GM18498 (cell line): ENCODE results near the gene TMC4.
A peak's percentile ranks its signal among the peaks of the same experiment; 100 is the strongest.
"Not testable (repeated sequence)": the region's sequence is repeated elsewhere in the genome, so short reads cannot be mapped to it uniquely, and the experiment has no call there.

ENCODE experiments used
- ATAC-seq: cut with Tn5 transposase; IDR thresholded peaks from one replicate; pipeline ENCODE4 v1.9.1; 2021; ENCODE audit warnings: mild to moderate bottlenecking, moderate library complexity; ENCODE audit not compliant: unreplicated experiment

Gene TMC4

DNA sequence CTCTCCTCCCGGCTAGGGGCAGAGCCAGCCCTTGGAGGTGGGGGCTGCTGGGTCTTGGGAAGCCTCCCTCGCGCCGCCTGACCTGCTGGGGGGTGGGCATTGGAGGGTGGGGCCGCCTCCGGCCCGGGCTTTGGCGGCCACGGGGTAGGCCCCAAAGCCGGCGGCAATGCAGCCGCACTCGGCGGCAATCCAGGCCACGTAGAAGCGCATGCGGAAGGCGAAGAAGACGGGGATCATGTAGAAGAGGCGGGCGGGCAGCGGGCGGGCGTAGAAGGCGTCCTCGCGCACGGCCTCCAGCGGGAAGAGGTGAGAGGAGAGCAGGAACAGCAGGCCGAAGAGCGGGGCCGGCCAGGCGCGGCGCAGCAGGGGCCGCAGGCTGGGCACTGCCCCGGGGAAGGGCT is 7.7 kb upstream of the TMC4 start:
- ATAC-seq, result no peak

DNA sequence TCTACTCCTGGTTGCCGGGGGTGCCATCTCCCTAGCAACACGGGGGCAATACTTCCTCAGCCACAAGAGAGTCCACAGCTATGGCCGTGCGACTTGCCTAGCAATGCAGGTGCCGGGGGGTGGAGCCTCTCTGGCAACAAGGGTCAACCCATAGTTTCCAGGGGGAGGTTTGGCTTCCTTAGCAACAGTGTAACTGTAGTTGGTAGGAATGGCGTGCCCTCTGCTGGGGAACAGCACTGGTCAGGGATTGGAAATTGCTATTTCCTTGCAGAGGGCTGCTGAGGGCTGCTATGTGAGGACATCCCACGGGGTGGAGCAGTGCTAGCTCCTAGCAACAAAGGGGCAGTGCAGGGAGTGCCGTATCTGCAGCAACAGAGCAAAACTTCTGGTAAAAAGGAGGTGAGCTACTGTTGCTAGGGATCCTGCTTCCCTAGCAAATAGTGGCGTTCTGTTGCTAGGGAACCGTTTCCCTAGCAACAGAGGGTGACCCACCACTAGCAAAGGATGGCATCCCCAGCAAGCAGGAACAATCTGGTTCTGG is 7.0 kb upstream of the TMC4 start:
- ATAC-seq, result no peak

DNA sequence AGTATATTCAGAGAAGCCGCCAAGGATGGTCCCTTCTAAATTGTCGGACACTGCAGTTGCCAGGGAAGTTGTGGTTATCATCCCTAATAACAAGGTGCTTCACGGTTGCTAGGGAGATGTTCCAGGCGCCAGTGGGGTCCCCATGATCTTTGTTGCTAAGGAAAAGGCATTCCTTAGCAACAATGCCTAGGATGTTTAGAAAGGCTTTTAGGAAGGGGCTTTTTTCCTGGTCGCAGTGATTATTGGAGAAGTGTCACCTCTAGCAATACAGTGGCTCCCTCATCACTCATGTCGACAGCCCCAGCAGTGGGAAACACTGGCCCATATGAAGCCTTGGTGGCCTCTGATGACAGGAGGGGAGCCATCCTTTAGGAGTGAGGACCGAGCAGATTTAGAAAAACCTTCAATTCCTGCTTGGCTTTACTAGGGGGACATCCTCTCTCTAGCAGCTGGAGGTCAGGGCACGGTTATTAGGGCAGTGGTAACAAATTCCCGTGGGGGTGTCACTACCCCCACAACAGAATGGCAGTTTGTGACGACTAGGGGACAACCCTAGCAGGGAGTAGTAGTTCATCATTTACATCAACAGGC is 6.4 kb upstream of the TMC4 start:
- no peak for ATAC-seq

DNA sequence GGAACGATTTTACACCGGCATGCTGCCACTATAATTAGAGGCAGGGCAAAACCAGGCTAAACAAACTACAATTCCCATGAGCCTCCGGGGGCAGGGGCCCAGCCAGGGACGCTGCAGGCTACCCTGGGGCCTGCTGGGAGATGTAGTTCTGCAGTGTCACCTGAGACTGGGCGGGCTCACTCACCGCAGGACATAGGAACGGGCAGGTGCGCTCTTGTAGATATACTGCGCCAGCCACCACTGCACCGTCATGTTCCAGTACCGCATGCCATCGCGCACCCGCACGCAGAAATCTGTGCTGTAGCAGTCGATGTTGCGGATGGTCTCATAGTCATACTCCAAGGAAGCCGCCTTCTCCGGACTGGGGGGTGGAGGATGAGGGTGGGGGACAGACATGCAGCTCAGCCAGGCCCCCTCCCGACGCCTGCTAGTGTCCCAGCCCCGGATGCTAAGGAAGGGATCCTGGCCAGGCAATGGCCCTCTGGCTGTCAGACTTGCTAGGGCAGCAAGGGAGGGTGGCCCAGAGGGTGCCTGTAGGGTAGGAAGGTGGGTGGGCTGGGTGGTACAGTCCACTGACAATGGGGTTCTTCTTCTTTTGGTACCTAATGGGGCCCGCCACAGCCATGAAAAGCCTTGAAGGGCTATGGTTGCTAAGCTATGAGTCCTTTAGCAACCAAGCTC is 5.8 kb upstream of the TMC4 start:
- ATAC-seq, result no peak

GRCh38 chr19:54173951-54174834 is 1.2 kb upstream of the TMC4 start:
- ATAC-seq, result no peak

GRCh38 chr19:54173359-54173699 is 369 bp upstream of the TMC4 start:
- no peak for ATAC-seq

GRCh38 chr19:54171736-54172431 is 1.1 kb downstream of the TMC4 start:
- not testable (repeated sequence) for ATAC-seq

DNA sequence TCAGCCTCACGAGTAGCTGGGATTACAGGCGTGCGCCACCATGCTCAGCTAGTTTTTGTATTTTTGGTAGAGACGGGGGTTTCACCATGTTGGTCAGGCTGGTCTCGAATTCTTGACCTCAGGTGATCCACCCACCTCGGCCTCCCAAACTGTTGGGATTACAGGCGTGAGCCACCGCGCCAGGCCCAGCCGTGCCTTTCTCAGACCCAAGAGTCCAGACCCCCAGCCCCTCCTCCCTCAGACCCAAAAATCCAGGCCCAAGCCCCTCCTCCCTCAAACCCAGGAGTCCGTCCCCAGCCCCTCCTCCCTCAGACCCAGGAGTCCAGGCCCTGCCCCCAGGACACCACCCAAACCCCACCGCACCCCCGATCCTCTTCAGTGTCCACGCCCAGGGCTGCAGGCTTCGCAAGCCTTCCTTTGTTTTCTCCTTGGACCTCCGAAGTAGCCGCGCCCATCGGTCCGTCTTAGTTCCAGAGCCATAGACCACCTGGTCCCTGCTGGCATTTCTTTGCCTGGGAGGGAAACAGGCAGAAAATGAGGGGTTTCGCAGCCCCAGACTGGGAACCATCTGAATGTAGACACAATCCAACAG is 3.7 kb downstream of the TMC4 start:
- no peak for ATAC-seq

DNA sequence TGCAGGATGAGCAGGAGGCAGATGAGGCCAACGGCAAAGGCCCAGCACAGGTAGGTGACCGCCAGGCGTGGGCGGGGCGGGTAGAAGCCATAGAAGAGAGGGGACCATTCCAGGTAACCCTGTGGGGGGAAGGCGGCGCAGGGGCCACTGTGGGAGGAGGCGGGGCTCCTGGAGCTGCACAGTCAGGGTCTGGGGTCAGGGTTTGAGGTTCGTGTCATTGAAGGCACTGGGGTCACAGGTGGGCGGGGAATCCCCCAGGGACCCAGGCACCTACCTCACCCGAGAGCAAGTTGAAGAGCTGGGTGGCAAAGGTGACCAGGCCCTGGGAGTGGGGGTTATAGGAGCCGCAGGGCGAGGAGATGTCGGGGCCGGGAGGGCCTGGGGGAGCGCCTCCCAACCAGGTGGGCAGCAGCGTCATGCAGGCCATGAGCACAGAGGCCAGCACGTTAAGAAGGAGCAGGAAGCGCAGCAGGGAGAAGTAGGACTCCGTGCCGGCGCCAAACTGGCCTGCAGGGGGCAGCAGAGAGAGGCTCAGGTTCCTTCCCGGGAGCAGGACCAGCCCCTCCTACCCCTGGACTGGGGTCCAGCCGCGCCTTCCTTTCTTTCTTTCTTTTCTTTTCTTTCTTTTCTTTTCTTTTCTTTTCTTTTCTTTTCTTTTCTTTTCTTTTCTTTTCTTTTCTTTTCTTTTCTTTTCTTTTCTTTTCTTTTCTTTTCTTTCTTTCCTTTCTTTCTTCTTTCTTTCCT is 4.6 kb downstream of the TMC4 start:
- ATAC-seq, result no peak

- ATAC-seq, result no peak
Observed at GRCh38 chr19:54165222-54165621, 7.7 kb downstream of the TMC4 start.

DNA sequence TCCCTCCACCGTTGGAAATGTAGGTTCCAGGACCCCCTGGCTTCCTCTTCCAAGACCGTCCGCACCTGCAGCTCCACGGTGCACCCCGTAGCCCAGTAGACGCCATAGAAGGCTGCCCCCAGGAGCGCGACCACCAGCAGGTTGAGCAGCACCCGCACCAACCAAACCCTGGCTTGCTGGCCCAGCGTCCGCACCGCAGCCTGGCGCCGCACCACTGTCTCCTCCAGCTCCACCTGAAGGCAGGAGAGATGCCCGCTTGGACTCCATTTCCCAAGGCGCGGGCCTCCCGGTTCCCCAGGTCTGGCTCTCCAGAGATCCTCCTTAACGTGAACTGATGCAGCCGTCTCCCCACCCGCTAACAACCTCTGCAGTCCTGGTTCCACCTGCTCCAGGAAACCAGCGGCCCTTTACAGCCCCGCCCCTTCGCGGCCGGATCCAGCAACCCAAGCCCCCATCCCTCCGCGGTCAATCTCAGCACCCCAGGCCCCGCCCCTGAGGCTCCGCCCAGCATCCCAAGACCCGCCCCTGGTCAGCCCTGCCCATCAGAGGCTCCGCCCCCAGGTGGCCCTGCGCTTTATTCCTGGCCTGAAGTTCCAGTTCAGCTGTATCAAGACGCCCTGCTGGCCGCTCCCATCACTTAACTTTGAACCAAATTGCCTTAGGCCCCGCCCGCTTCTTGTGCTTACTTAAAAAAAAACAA is 8.4 kb downstream of the TMC4 start:
- ATAC-seq, result no peak

GRCh38 chr19:54162884-54163283 is 10.1 kb downstream of the TMC4 start:
- ATAC-seq, result no peak

- ATAC-seq, result no peak
Observed at GRCh38 chr19:54162241-54162805, 10.6 kb downstream of the TMC4 start.

DNA sequence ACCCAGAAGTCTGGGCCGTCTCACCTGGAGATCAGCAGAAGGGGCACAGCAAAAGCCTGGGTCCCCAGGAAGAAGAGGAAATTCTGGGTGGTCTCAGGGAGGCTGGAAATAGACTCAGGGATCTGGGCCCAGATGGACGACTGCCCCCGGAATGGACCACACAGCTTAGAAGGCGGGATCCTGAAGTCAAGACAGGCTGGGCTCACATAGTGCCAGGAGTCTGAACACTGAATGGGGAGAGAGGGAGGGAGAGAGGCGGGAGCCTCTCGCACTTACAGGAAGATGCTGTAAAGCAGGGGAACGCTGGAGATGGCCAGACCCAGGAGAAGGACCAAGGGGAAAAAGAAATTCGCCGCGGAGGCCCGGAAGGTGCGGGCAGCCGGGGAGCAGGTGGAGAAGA is 12.1 kb downstream of the TMC4 start:
- ATAC-seq, result no peak

- peak; percentile 4 for ATAC-seq
Observed at GRCh38 chr19:54160182-54160811, 12.7 kb downstream of the TMC4 start.

DNA sequence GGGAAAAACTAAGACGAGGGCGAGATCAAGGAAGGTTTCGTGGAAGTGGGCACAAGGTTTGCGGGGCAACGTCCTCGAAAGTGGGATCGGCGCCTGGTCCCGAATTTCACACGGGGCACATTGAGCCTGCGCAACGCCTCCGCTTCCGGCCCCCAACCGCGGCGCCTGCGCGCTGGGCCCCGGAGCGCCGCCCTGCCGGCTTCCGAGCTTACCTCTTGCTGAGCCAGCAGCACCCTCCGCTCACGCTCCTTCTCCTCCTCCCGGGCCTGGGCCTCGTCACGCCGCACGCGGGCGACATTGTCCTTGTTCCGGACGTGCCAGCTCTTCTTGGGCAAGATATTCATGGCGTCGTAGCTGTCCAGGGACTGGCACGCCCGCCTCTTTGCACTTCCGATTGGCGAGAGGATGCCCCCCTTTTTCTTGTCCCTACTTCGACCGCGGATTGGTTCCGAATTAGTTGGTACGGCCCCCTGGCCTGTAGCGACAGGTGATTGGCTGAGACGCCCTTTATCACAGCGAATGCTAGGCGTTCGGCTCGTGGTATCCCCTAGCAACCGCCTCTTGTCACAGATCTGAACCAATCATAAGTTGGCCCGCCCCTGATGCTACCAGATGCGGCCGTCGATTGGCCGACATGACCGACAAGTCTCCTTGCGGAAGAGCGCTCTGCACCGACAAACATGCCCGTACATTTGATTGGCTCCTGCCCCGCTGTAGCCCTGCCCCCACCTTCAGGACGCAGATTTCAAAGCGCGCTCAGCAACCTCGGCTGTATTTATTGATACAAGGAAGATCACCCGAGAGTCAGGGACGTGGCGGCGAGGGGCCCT is 13.4 kb downstream of the TMC4 start, which contains the start of gene LENG1:
Gene LENG1, minus strand, starts transcription at position 370 of the 830 bp plus-strand sequence. Its CDS starts 26 bp downstream, at position 344.
- ATAC-seq, result peak; percentile 93

GRCh38 chr19:54158812-54159351 is 14.1 kb downstream of the TMC4 start:
- no peak for ATAC-seq
